Fibroblast of the conjunctiva (primary cell): Measurements from ENCODE around the gene KMT2E.
A peak's percentile ranks its signal among the peaks of the same experiment; 100 is the strongest.

Experiments used
- DNase-seq: peaks from one replicate; pipeline ENCODE4 v3.0.0-alpha.2; 2010; ENCODE audit warnings: low read depth

Gene KMT2E

DNA sequence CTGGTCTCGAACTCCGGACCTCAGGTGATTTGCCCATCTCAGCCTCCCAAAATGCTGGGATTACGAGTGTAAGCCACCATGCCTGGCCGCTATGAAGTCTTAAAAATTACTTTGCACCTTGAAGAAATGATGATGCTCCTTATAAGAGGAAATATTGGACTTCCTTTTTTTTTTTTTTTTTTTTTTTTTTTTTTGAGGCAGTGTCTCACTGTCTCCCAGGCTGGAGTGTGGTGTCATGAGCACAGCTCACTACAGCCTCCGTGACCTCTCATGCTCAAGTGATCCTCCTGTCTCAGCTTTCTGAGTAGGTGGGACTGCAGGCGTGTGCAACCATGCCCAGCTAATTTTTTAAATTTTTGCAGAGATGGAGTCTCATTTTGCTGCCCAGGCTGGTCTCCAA lies 65.3 kb downstream of the KMT2E start:
- DNase-seq = no peak

GRCh38 chr7:105084581-105084980 lies 70.6 kb downstream of the KMT2E start:
- DNase-seq = no peak

- DNase-seq = no peak
Measured at GRCh38 chr7:105086850-105087249, 72.8 kb downstream of the KMT2E start.

GRCh38 chr7:105087981-105088380 lies 74.0 kb downstream of the KMT2E start:
- no peak for DNase-seq

DNA sequence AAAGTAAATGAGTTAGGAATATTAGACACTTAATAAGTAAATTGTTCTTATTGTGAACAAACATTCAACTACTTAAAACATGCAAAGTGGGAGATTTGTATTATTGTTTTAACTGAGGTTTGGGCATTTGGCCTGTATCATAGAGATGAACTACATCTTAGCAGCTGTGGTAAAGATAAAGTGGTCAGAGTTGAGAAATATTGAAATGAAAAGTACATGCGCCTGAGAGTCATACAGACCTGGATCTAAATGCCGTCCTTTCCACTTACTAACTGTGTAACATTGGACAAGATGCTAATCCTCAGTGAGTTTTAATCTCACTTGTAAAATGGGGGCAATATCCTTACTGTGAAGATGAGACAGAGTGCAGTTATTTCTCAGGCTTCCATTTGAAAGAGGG lies 74.5 kb downstream of the KMT2E start:
- DNase-seq = no peak

DNA sequence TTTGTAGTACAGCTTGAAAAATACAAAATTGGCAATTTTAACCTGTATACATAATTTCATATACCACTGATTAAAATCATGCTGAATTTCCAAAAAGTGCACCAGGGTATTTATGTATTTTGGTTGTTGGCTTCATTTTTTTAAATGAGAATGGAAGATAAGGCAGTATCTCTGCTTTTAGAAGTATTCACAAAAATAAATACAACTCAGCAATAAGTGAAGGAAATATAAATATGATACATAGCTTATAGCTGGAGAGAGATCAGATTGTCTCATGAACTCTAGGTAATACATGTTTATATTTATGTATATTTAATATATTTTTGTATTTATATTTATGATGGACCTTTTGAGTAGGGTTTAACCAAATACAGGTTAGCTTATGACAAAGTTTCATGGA lies 81.0 kb downstream of the KMT2E start:
- no peak for DNase-seq

DNA sequence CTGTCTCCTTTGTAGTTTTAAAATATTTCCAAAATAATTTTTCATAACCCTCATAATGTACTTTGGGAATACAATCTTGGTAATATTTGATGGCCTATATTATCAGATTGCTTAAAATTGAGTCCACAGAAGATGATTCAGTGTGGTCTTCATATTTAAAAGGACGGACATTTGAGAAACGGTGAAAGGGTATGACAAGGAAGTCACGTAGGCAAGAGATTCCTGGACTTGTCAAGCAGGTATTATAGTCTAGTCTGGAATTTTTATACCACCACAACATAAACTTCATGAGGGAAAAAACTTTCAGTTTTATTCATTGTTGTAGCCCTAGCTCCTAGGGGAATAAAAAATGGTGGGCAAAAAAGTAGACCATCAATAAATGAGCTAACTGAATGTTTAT lies 82.3 kb downstream of the KMT2E start:
- DNase-seq = no peak

DNA sequence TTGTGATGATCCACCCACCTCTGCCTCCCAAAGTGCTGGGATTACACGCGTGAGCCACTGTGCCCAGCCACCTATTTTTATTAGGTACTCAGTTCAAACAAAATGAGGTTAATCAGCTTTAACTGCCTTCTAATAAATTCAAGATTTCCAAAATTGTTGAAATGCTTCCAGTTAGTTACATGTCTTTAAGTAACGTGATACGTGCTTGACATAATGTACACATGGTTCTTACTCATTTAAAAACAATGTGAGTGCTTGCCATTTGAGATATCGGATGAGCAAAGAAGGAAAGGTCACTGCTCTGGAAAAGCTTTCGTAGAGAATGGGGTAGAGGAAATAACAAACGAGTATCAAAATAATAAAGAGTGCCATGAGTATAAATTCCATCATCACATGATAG lies 83.6 kb downstream of the KMT2E start:
- peak; percentile 79 for DNase-seq

DNA sequence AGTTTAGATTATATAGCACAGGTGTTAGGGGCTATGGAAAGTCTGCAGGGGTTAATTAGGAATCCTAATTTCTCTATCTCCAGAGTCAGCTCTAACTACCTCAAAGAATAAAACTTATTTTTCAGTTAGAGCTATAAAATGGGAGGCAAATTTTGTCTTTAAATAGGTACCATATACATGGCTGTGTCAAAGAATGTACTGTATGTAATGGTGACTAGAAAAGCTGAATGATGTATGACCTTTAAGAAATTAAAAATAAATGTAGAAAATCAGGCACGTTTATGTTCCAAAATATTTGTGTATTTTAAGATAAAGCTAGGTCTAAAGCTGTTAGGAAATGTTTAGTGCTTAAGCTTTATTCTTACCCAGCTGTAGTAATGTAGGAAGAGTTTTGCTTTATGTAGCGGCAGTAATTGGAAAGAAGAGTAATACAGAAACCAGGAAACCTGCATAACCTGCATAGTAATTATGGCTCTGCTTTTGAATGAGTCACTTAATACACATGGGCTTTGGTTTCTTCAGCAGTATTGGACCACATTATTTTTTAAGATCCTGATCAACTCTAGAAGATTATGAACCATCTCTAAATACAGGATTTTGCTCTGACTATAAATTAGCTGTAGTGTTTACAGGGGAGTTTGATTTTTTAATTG lies 85.0 kb downstream of the KMT2E start:
- DNase-seq = no peak

DNA sequence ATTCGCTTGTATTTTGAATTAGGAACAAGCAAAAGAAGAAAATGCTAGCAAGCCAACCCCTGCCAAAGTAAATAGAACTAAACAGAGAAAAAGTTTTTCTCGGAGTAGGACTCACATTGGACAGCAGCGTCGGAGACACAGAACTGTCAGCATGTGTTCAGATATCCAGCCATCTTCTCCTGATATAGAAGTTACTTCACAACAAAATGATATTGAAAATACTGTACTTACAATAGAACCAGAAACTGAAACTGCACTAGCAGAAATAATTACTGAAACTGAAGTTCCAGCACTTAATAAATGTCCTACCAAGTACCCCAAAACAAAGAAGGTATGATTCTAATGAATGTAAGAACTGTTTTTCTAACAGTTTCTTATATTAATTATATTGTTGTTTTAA lies 87.9 kb downstream of the KMT2E start:
- DNase-seq = no peak

DNA sequence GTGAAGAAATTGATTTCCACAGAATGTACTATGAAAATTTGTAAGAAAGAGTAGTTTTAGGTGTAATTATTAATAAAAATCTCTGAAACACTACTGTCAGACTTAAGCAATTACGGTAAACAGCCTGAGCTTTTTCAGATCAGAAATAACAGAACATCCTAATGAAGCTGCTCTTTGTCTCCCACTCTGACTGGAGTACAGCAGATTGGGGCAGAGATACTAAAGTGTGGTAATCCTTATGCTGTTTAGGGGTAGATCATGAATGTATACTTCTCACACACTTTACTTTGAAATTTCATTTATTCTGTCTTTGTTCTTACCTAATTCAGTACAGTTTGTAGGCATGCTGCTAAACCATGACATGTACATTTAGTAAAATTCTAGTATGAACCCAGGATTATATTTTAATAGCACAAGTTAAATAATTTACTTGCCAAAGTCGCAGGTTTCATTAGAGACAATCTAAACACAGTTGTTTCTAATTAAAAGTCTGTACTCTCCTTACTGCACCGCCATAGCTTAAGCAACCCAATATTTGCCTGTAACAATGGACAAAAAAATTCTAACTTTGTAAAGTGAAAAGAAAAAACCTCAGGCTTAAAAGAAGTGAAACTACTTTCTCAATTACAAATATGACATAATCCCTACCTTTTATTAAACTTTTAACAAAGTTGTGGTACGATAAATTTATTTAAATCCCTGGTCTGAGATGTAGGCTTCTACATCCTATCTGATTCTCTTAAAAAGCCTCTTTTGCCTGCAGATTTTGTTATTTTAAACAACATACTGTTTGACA lies 88.8 kb downstream of the KMT2E start:
- no peak for DNase-seq

DNA sequence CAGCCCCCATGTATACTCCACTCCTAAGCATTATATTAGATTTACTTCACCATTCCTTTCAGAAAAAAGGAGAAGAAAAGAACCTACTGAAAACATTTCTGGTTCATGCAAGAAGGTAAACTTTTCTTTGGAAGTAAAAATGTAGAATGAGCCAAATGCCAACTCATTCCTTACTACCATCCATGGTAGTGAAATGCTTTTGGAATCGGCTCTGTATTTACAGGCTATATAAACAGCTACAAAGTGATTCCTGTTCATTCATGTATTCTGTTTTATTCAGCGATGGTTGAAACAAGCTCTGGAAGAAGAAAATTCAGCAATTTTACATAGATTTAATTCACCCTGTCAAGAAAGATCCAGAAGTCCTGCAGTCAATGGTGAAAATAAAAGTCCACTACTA lies 91.6 kb downstream of the KMT2E start:
- no peak for DNase-seq

DNA sequence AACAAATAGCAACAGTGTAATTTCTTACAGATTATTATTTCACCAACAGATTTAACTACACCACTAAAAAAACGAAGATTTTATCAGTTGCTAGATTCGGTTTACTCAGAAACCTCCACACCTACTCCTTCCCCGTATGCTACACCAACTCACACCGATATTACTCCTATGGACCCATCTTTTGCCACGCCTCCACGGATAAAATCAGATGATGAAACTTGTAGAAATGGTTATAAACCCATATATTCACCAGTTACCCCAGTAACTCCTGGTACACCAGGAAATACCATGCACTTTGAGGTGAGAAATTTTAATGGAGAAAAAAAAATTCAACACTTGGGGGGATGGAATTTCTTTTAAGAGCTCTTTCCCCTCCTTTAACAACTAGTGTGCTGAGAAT lies 92.5 kb downstream of the KMT2E start:
- no peak for DNase-seq

DNA sequence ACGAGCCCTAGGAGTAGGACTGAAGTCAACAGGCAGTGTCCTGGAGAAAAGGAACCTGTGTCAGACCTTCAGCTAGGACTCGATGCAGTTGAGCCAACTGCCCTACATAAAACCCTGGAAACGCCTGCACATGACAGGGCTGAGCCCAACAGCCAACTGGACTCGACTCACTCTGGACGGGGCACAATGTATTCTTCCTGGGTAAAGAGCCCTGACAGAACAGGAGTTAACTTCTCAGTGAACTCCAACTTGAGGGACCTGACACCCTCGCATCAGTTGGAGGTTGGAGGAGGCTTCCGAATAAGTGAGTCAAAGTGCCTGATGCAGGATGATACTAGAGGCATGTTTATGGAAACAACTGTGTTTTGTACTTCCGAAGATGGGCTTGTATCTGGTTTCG lies 93.5 kb downstream of the KMT2E start:
- no peak for DNase-seq

DNA sequence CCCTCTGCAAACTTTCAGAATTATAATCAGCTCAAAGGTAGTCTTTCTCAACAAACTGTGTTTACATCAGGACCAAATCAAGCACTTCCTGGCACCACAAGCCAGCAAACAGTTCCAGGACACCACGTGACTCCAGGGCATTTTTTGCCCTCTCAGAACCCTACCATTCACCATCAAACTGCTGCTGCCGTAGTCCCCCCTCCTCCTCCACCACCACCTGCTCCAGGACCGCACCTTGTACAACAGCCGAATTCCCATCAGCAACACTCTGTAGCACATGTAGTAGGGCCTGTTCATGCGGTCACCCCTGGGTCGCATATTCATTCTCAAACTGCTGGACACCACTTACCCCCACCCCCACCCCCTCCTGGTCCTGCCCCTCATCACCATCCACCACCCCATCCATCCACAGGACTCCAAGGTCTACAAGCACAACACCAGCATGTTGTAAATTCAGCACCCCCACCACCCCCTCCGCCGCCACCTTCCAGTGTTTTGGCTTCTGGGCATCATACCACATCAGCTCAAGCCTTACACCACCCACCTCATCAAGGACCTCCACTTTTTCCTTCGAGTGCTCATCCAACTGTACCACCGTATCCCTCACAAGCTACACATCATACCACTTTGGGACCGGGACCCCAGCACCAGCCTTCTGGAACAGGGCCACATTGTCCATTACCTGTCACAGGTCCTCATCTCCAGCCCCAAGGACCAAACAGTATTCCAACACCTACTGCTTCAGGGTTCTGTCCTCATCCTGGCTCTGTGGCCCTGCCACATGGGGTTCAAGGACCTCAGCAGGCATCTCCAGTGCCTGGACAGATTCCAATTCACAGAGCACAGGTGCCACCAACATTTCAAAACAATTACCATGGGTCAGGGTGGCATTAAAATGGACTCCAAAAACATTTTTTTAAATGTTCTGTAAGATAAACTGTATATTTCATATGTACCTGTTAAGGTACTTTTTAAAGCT lies 98.7 kb downstream of the KMT2E start:
- DNase-seq = no peak

DNA sequence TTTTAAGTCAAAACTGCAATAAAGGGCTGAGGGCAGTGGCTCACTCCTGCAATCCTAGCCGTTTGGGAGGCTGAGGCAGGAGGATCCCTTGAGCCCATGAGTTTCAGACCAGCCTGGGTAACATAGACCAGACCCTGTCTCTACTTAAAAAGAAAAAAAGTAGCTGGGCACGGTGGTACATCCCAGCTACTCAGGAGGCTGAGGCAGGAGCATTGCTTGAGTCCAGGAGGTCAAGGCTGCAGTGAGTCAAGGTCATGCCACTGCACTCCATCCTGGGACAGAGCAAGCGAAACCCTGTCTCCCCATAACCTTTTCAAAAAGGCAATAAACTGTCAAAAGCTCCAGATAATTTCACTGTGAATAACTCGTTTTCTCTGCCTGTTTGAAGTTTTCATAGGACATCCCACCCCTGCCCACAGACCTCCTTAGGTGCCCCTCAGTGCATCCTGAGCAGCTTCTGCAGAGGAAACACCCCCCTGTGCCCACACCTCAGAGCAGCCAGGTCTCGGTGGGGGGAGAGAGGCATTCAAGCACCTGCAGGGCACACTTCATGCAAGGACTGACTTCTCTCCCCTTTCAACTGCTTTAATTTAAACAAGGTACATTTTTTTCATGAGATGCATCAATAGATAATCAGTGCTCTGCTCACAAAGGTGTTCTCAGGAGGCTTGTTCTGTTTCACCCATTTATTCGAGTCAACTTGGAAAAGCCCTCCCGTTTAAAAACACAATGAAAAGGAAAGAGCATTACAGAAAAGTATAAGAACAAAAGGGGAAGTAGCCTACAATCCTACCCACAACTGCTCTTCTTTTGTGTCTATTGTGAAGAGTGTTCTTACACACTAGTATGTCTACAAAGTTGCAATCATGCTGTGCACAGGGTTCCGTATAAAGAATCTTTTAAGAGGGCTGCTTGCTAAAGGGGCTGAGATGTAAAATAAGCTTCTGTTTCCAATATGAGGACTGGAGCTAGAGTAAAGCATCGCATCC lies 104.9 kb downstream of the KMT2E start:
- DNase-seq = no peak

GRCh38 chr7:105122619-105123018 lies 108.6 kb downstream of the KMT2E start:
- DNase-seq = no peak

DNA sequence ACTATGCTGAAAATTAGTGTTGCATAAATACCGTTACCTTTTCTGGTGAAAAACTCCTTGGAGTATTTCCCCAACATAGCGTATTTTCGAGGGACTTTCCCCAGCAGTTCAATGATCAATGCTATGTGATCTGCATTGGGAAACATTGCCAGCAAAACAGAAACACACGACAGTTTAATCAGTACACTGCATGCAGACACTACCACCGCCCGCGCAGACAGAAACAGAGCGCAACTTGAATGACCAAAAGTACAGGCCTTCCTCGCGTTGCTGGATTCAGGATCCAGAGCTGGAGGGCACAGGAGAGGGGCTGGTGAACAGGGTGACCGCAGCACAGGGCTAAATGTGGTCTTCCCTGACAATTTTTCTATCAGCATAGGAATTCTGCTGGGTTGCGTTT lies 111.7 kb downstream of the KMT2E start:
- no peak for DNase-seq

DNA sequence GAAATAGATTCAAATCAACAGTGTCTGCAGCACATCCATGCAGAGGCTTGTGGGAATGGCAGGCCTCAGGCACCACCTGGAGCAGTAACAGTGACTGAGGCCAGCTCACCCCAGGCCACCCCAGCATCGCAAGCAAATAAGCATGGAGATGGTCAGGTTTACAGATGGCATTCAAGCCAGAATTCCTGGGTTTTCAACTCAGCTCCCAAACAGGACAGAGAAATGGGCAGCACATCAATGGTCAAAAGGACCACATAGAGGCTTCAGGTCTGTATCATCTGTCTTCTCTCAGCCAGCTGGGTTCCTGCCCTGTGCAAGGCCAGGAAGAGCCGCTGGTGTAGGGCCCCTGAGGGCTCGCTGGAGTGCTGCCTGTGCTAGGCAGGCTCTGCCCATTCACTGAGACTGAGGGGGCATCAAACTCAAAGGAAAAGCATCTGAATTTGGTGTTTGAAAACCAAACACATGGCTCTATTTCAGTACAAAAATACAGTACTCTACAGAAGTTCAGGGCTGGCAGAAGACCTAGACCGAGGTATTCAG lies 112.5 kb downstream of the KMT2E start:
- no peak for DNase-seq

- no peak for DNase-seq
Measured at GRCh38 chr7:105127179-105127578, 113.2 kb downstream of the KMT2E start.

- DNase-seq = no peak
Measured at GRCh38 chr7:105130048-105130447, 116.0 kb downstream of the KMT2E start.
